ENCODE results near the gene LRRC25. TPM values are rescaled to one million over a fixed set of nuclear protein-coding genes. Genes with fewer than 3 reads are reported as not detected.

The LRRC25 gene
- total RNA-seq, 1 experiment from 2014 or later: not detected

DNA sequence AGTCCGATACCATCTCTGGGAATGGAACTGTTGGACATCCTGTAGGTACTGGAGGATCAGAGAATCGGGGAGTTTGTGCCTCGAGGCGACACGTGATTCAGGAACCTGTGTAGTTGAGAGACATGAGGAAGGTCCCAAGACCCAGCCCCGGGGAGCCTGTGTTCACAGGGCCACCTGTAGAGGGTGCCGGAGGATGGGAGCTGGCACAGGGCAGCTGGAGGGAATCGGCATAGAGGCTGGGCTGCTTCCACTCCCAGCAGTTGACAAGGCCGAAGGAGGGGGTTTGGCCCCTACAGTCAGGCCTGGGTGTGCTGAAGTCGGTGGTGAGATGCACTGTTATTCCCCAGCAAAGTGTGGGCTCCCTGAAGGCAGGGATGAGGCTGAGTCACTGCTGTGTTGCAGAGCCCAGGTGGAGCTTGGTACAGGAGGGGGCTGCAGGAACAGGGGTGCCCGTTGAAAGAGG, 43.0 kb upstream of the LRRC25 start:
- Histone ChIP-seq H3F3A (ENCODE audit: low read length, unreplicated experiment) (no peaks in the 10 kb centered on the region), H3K27me3 (ENCODE audit: low read length) (no peaks in the 10 kb centered on the region), H3K27ac (ENCODE audit: low read length) (no peak overlapping the region), H3K4me1 (ENCODE audit: insufficient read depth, low read length) (no peaks in the 10 kb centered on the region), H2AFZ (ENCODE audit: low read length) (no peak overlapping the region), H3K79me2 (ENCODE audit: low read length) (no peaks in the 10 kb centered on the region), H3K4me2 (ENCODE audit: low read length) (no peak overlapping the region), H3K9me3 (ENCODE audit: low read length) (no peaks in the 10 kb centered on the region), H3K36me3 (ENCODE audit: low read depth, low read length) (peaks cover 3% of the 10 kb centered on the region; the same call in 1 of the 2 replicates), H3K9ac (ENCODE audit: low read length) (no peak overlapping the region), H4K20me1 (ENCODE audit: low read length) (no peaks in the 10 kb centered on the region), H3K4me3 (ENCODE audit: low read length) (no peak overlapping the region), H3K9me2 (replicated peaks; ENCODE audit: low read length) (no peaks in the 10 kb centered on the region)
- ChIA-PET POLR2A (ENCODE audit: unreplicated experiment) (interaction anchor here (0.6 kb wide), 1 partner anchor 80 kb away, joined by 4 read pairs; no protein-coding TSS in a partner anchor), CTCF (no interaction called here)
- intact Hi-C loops (cut with micrococcal nuclease): no loop called here
- no TSS peak for BruUV-seq (replicated peaks)
- peak; percentile 41 for DNase-seq
- TF ChIP-seq EZH2phosphoT487 (IDR thresholded peaks at IDR 0.05; ENCODE audit: borderline replicate concordance, low read length) (no peak), CTCF (conservative IDR thresholded peaks at IDR 0.05; ENCODE audit: low read depth, low read length) (peak; percentile 63), EZH2 (IDR thresholded peaks at IDR 0.05; ENCODE audit: low read length, unreplicated experiment) (no peak)
- ATAC-seq: peak; percentile 13; the same call in 1 of the 2 replicates

GRCh38 chr19:18439910-18440237, 42.5 kb upstream of the LRRC25 start:
- Histone ChIP-seq H3K27ac (ENCODE audit: low read length) (no peak overlapping the region), H3K4me3 (ENCODE audit: low read length) (no peak overlapping the region), H3F3A (ENCODE audit: low read length, unreplicated experiment) (no peaks in the 10 kb centered on the region), H3K4me2 (ENCODE audit: low read length) (no peak overlapping the region), H3K79me2 (ENCODE audit: low read length) (no peaks in the 10 kb centered on the region), H3K9me3 (ENCODE audit: low read length) (no peaks in the 10 kb centered on the region), H3K36me3 (ENCODE audit: low read depth, low read length) (peaks cover 3% of the 10 kb centered on the region; the same call in 1 of the 2 replicates), H4K20me1 (ENCODE audit: low read length) (no peaks in the 10 kb centered on the region), H3K27me3 (ENCODE audit: low read length) (no peaks in the 10 kb centered on the region), H3K9ac (ENCODE audit: low read length) (no peak overlapping the region), H3K9me2 (replicated peaks; ENCODE audit: low read length) (no peaks in the 10 kb centered on the region), H3K4me1 (ENCODE audit: insufficient read depth, low read length) (no peaks in the 10 kb centered on the region), H2AFZ (ENCODE audit: low read length) (no peak overlapping the region)
- ChIA-PET POLR2A (ENCODE audit: unreplicated experiment) (interaction anchor here (0.6 kb wide), 1 partner anchor 81 kb away, joined by 4 read pairs; no protein-coding TSS in a partner anchor), CTCF (no interaction called here)
- DNase-seq (no peak), ATAC-seq (no peak)
- intact Hi-C loops (cut with micrococcal nuclease): no loop called here
- no TSS peak for BruUV-seq (replicated peaks)
- TF ChIP-seq EZH2 (IDR thresholded peaks at IDR 0.05; ENCODE audit: low read length, unreplicated experiment): no peak
- TF ChIP-seq CTCF (conservative IDR thresholded peaks at IDR 0.05; ENCODE audit: low read depth, low read length): no peak
- TF ChIP-seq EZH2phosphoT487 (IDR thresholded peaks at IDR 0.05; ENCODE audit: borderline replicate concordance, low read length): no peak

GRCh38 chr19:18439025-18439909, 41.8 kb upstream of the LRRC25 start:
- H3K9me2 ChIP-seq (replicated peaks; ENCODE audit: low read length): no peaks in the 10 kb centered on the region
- ATAC-seq: no peak
- H3K4me1 ChIP-seq (ENCODE audit: insufficient read depth, low read length): no peaks in the 10 kb centered on the region
- H3K36me3 ChIP-seq (ENCODE audit: low read depth, low read length): peaks cover 3% of the 10 kb centered on the region; the same call in 1 of the 2 replicates
- no peaks in the 10 kb centered on the region for H3K9me3 ChIP-seq (ENCODE audit: low read length)
- no peak overlapping the region for H3K4me3 ChIP-seq (ENCODE audit: low read length)
- no peaks in the 10 kb centered on the region for H3F3A ChIP-seq (ENCODE audit: low read length, unreplicated experiment)
- peak; percentile 50 for DNase-seq
- ChIA-PET CTCF (no interaction called here), POLR2A (ENCODE audit: unreplicated experiment) (no interaction called here)
- no peak overlapping the region for H3K9ac ChIP-seq (ENCODE audit: low read length)
- no TSS peak for BruUV-seq (replicated peaks)
- no peaks in the 10 kb centered on the region for H3K79me2 ChIP-seq (ENCODE audit: low read length)
- H3K27me3 ChIP-seq (ENCODE audit: low read length): no peaks in the 10 kb centered on the region
- H2AFZ ChIP-seq (ENCODE audit: low read length): no peak overlapping the region
- H3K4me2 ChIP-seq (ENCODE audit: low read length): no peak overlapping the region
- TF ChIP-seq CTCF (conservative IDR thresholded peaks at IDR 0.05; ENCODE audit: low read depth, low read length) (no peak), EZH2 (IDR thresholded peaks at IDR 0.05; ENCODE audit: low read length, unreplicated experiment) (no peak), EZH2phosphoT487 (IDR thresholded peaks at IDR 0.05; ENCODE audit: borderline replicate concordance, low read length) (no peak)
- no peaks in the 10 kb centered on the region for H4K20me1 ChIP-seq (ENCODE audit: low read length)
- intact Hi-C loops (cut with micrococcal nuclease): no loop called here
- H3K27ac ChIP-seq (ENCODE audit: low read length): no peak overlapping the region
